HepG2 (cell line): ENCODE results near the gene VPS52. TPM values are rescaled to one million over a fixed set of nuclear protein-coding genes. Genes with fewer than 3 reads are reported as not detected.

ENCODE experiments used
- AHR ChIP-seq: IDR thresholded peaks from 2 replicates; pipeline ENCODE4 v1.6.1; 2018; ENCODE audit warnings: missing genetic modification reagents, missing compliant biosample characterization
- CEBPB ChIP-seq: IDR thresholded peaks from 2 replicates; pipeline ENCODE4 v1.6.1; 2011; ENCODE audit warnings: low read depth, low read length, improper control_type of control experiment, borderline replicate concordance
- DPF2 ChIP-seq: sonication (generic); formaldehyde crosslinking; IDR thresholded peaks from 2 replicates; pipeline ENCODE4 v1.4.0; 2020; ENCODE audit warnings: mild to moderate bottlenecking, low read depth, missing genetic modification reagents, borderline replicate concordance
- EED ChIP-seq: sonication (generic); formaldehyde crosslinking; IDR thresholded peaks from 2 replicates; pipeline ENCODE4 v1.5.0; 2020; ENCODE audit warnings: mild to moderate bottlenecking, missing genetic modification reagents
- FLYWCH1 ChIP-seq: sonication (generic); formaldehyde crosslinking; IDR thresholded peaks from 2 replicates; pipeline ENCODE4 v1.8.1; 2023; ENCODE audit warnings: mild to moderate bottlenecking, missing genetic modification reagents
- HMG20A ChIP-seq: IDR thresholded peaks from 2 replicates; pipeline ENCODE4 v1.6.1; 2016; ENCODE audit warnings: borderline replicate concordance
- IKZF4 ChIP-seq: sonication (generic); formaldehyde crosslinking; IDR thresholded peaks from 2 replicates; pipeline ENCODE4 v1.5.1; 2020; ENCODE audit warnings: borderline replicate concordance, mild to moderate bottlenecking, low read depth, missing genetic modification reagents; ENCODE audit errors: not compliant biosample characterization
- KLF13 ChIP-seq: sonication (generic); formaldehyde crosslinking; IDR thresholded peaks from 2 replicates; pipeline ENCODE4 v1.4.0; 2020; ENCODE audit warnings: mild to moderate bottlenecking, missing genetic modification reagents
- MAFF ChIP-seq: IDR thresholded peaks from 2 replicates; pipeline ENCODE4 v1.6.1; 2011; ENCODE audit warnings: low read depth, low read length, improper control_type of control experiment
- MAZ ChIP-seq, 2 experiments: sonication (generic) in 1 of 2; formaldehyde crosslinking in 1 of 2; IDR thresholded peaks; 2 replicates each; pipeline versions ENCODE4 v1.5.0 to v1.6.1; 2012 to 2020; ENCODE audit warnings: low read depth in 2 of 2, mild to moderate bottlenecking in 2 of 2, borderline replicate concordance in 1 of 2, improper control_type of control experiment in 1 of 2, low read length in 1 of 2, missing genetic modification reagents in 1 of 2, moderate library complexity in 1 of 2
- NR2F6 ChIP-seq, 2 experiments: IDR thresholded peaks; 2 replicates each; pipeline ENCODE4 v1.6.1; 2016; ENCODE audit warnings: antibody characterized with exemption in 1 of 2, mild to moderate bottlenecking in 1 of 2
- RARA ChIP-seq: IDR thresholded peaks from 2 replicates; pipeline ENCODE4 v1.6.1; 2016; ENCODE audit warnings: missing genetic modification reagents, missing compliant biosample characterization
- RCOR2 ChIP-seq: IDR thresholded peaks from 2 replicates; pipeline ENCODE4 v1.6.1; 2016; ENCODE audit warnings: missing biosample characterization, missing genetic modification reagents
- SAFB2 ChIP-seq: sonication (generic); formaldehyde crosslinking; IDR thresholded peaks from 2 replicates; pipeline ENCODE4 v1.5.1; 2020; ENCODE audit warnings: missing genetic modification reagents, low read depth, mild to moderate bottlenecking, borderline replicate concordance
- SRSF1 ChIP-seq: fragments of 200-400 bp; formaldehyde crosslinking; optimal IDR thresholded peaks from 2 replicates; pipeline ENCODE3; 2017; ENCODE audit warnings: mild to moderate bottlenecking, low read depth, low read length, moderate library complexity
- TBP ChIP-seq: sonication (generic); formaldehyde crosslinking; IDR thresholded peaks from 2 replicates; pipeline ENCODE4 v1.5.0; 2020; ENCODE audit warnings: missing genetic modification reagents
- TCF7 ChIP-seq: sonication (generic); IDR thresholded peaks from 2 replicates; pipeline ENCODE4 v1.6.1; 2016; ENCODE audit warnings: antibody characterized with exemption, low read depth
- TOPORS ChIP-seq: sonication (generic); formaldehyde crosslinking; IDR thresholded peaks from 2 replicates; pipeline ENCODE4 v1.8.0; 2023; ENCODE audit warnings: mild to moderate bottlenecking, missing genetic modification reagents
- ZBTB33 ChIP-seq: sonication (generic); formaldehyde crosslinking; IDR thresholded peaks from 2 replicates; pipeline ENCODE4 v1.4.0; 2020; ENCODE audit warnings: missing genetic modification reagents
- ZBTB43 ChIP-seq: sonication (generic); formaldehyde crosslinking; conservative IDR thresholded peaks from 2 replicates; pipeline ENCODE4 v1.4.0; 2020; ENCODE audit warnings: missing genetic modification reagents
- ZNF253 ChIP-seq: sonication (generic); formaldehyde crosslinking; IDR thresholded peaks from 2 replicates; pipeline ENCODE4 v1.8.0; 2022; ENCODE audit warnings: mild to moderate bottlenecking, missing genetic modification reagents, borderline replicate concordance
- ZNF597 ChIP-seq: sonication (generic); formaldehyde crosslinking; IDR thresholded peaks from 2 replicates; pipeline ENCODE4 v1.5.0; 2020; ENCODE audit warnings: missing genetic modification reagents
- ZNF704 ChIP-seq: sonication (generic); formaldehyde crosslinking; IDR thresholded peaks from 2 replicates; pipeline ENCODE4 v1.8.1; 2023; ENCODE audit warnings: mild to moderate bottlenecking, inconsistent platforms, moderate library complexity, missing genetic modification reagents, borderline replicate concordance
- ZSCAN31 ChIP-seq: sonication (generic); formaldehyde crosslinking; IDR thresholded peaks from 2 replicates; pipeline ENCODE4 v1.5.0; 2020; ENCODE audit warnings: low read depth, mild to moderate bottlenecking, missing genetic modification reagents
- polyA plus RNA-seq, 8 experiments: library from polyadenylated mRNA; depleted of rRNA in 3 of 8; stranded (reverse) in 7 of 8; unstranded in 1 of 8; fragments of >200 nt; fragmentation: Illumina TruSeq in 4 of 8; extraction: Trizol in 4 of 8; gene quantifications; 2 replicates each; pipeline versions ENCODE4 v1.2.1 to v1.2.3, GENCODE V29; 2011 to 2016; ENCODE audit warnings: low read depth in 4 of 8, missing spikeins in 1 of 8, mixed read lengths in 1 of 8; ENCODE audit not compliant: insufficient read depth in 1 of 8
- total RNA-seq, 5 experiments: library from RNA; depleted of rRNA; stranded (reverse); fragments of >200 nt; fragmentation: Illumina TruSeq; extraction: Trizol; gene quantifications; 2 replicates each; pipeline ENCODE4 v1.2.3, GENCODE V29; 2016; ENCODE audit warnings: low read depth in 1 of 5

The VPS52 gene
- total and polyA plus RNA-seq, 2 of the 13 experiments (the other 11 are each of a cell fraction or from before 2014, with no cell fraction given): 48.9 to 85.5 TPM

- TF ChIP-seq ZBTB33 (no peak), TBP (CRISPR knock-in tag) (no peak; the same call in 1 of the 2 replicates), RARA (CRISPR knock-in tag) (peak; percentile 47), ZNF253 (CRISPR knock-in tag) (no peak; the same call in 1 of the 2 replicates), ZNF597 (CRISPR knock-in tag) (no peak), SAFB2 (CRISPR knock-in tag) (peak; percentile 74; the same call in 1 of the 2 replicates), DPF2 (CRISPR knock-in tag) (no peak), RCOR2 (CRISPR knock-in tag) (peak; percentile 33; the same call in 1 of the 2 replicates), ZNF704 (CRISPR knock-in tag) (peak; percentile 81; the same call in 1 of the 2 replicates), NR2F6 (IDR thresholded peaks at IDR 0.05) (no peak), NR2F6 (CRISPR knock-in tag; IDR thresholded peaks at IDR 0.05) (peak; percentile 35; the same call in 1 of the 2 replicates), SRSF1 (peak; percentile 95), TCF7 (no peak), MAZ (IDR thresholded peaks at IDR 0.05; ENCODE audit: borderline replicate concordance, low read depth, low read length) (peak; percentile 90), MAZ (CRISPR knock-in tag; IDR thresholded peaks at IDR 0.05; ENCODE audit: low read depth) (peak; percentile 84), IKZF4 (CRISPR knock-in tag) (peak; percentile 4), AHR (CRISPR knock-in tag) (no peak), ZSCAN31 (CRISPR knock-in tag) (peak; percentile 75), EED (CRISPR knock-in tag) (peak; percentile 85; the same call in 1 of the 2 replicates), CEBPB (no peak), KLF13 (CRISPR knock-in tag) (no peak; the same call in 1 of the 2 replicates), TOPORS (CRISPR knock-in tag) (no peak; the same call in 1 of the 2 replicates), MAFF (no peak), ZBTB43 (CRISPR knock-in tag) (no peak), FLYWCH1 (CRISPR knock-in tag) (0 out of 2 replicates have a peak, but pooled peaks have one; percentile 44), HMG20A (CRISPR knock-in tag) (peak; percentile 24; the same call in 1 of the 2 replicates)
Observed at GRCh38 chr6:33299237-33299944, 27.7 kb upstream of the VPS52 start (continued).
